HCT116 (cell line): ENCODE measurements around the gene SUPT5H. TPM values are rescaled to one million over a fixed set of nuclear protein-coding genes. Genes with fewer than 3 reads are reported as not detected.

ENCODE experiments used
- ATAC-seq: fragments of 200-7000 bp; cut with Tn5 transposase; 2 replicates; pipeline ENCODE4 v1.9.1; 2020; ENCODE audit warnings: mild to moderate bottlenecking, moderate library complexity
- BruUV-seq: library from RNA; stranded (reverse); fragments of 400-500 nt; replicated peaks from 2 replicates; lab custom pipeline; 2021; lab: Mats Ljungman, UMichigan
- CTCF ChIA-PET: fragments of 300-600 bp; sonication (Branson Sonifier 250); formaldehyde crosslinking; loops from one replicate; lab custom pipeline; 2021; ENCODE audit warnings: antibody characterized with exemption; lab: Charles Lee
- POLR2A ChIA-PET: fragments of 300-600, 350-600 bp; sonication (Branson Sonifier 250); formaldehyde crosslinking; loops from one replicate; lab custom pipeline; 2021; ENCODE audit warnings: antibody characterized with exemption; lab: Charles Lee
- RAD21 ChIA-PET, 2 experiments: fragments of 300-600 bp; sonication (Branson Sonifier 250); formaldehyde crosslinking; loops; one replicate each; lab custom pipeline; 2023; ENCODE audit warnings: low total read pairs in 2 of 2; ENCODE audit not compliant: uncharacterized antibody in 2 of 2, unreplicated experiment in 2 of 2, low non-redundant PET in 1 of 2; lab: Charles Lee
- DNase-seq: peaks from one replicate; pipeline ENCODE4 v3.0.0-alpha.2; 2010; ENCODE audit warnings: low read depth, low spot score
- H2AFZ ChIP-seq: fragments of 200-600 bp; shearing (Covaris generic), sonication (generic); 2 replicates; pipeline ENCODE4 v1.6.1; 2017; ENCODE audit warnings: low read depth, mixed run types, mixed read lengths, antibody characterized with exemption, low read length; ENCODE audit not compliant: poor library complexity, severe bottlenecking
- H3K27ac ChIP-seq: 2 replicates; pipeline ENCODE4 v1.5.1; 2012; ENCODE audit warnings: low read depth, low read length
- H3K27me3 ChIP-seq: fragments of 200-600 bp; sonication (generic); 2 replicates; pipeline ENCODE4 v1.6.1; 2016; ENCODE audit warnings: mixed run types, low read length, mixed read lengths; ENCODE audit not compliant: insufficient read depth
- H3K36me3 ChIP-seq, 2 experiments: fragments of 200-500 bp in 1 of 2; fragments of 200-600 bp in 1 of 2; sonication (Bioruptor generic) in 1 of 2; sonication (generic) in 1 of 2; 2 replicates each; pipeline versions ENCODE4 v1.5.1 to v1.6.1; 2014 to 2016; ENCODE audit warnings: low read length in 2 of 2, inconsistent platforms in 1 of 2, mixed read lengths in 1 of 2, mixed run types in 1 of 2; ENCODE audit not compliant: insufficient read depth in 2 of 2, control insufficient read depth in 1 of 2
- H3K4me1 ChIP-seq, 2 experiments: fragments of 200-600 bp in 1 of 2; sonication (generic) in 1 of 2; 2 replicates each; pipeline versions ENCODE4 v1.5.1 to v1.6.1; 2012 to 2017; ENCODE audit warnings: low read length in 2 of 2, inconsistent platforms in 1 of 2, mild to moderate bottlenecking in 1 of 2, mixed read lengths in 1 of 2, mixed run types in 1 of 2, moderate library complexity in 1 of 2; ENCODE audit not compliant: insufficient read depth in 2 of 2, control insufficient read depth in 1 of 2
- H3K4me2 ChIP-seq: fragments of 200-600 bp; sonication (generic); 2 replicates; pipeline ENCODE4 v1.6.1; 2017; ENCODE audit warnings: mixed run types, low read length, mixed read lengths
- H3K4me3 ChIP-seq, 2 experiments: fragments of 200-600 bp in 1 of 2; sonication (generic) in 1 of 2; replicated peaks in 1 of 2; 2 replicates each; pipeline ENCODE4 v1.5.1; 2011 to 2016; ENCODE audit warnings: low read length in 2 of 2, control low read depth in 1 of 2, low read depth in 1 of 2, mild to moderate bottlenecking in 1 of 2, mixed read lengths in 1 of 2, mixed run types in 1 of 2
- H3K79me2 ChIP-seq: fragments of 200-600 bp; sonication (generic); 2 replicates; pipeline ENCODE4 v1.6.1; 2017; ENCODE audit warnings: mild to moderate bottlenecking, mixed run types, low read length, moderate library complexity, mixed read lengths; ENCODE audit not compliant: insufficient read depth
- H3K9ac ChIP-seq: fragments of 200-600 bp; sonication (generic); 2 replicates; pipeline ENCODE4 v1.6.1; 2016; ENCODE audit warnings: low read length, mixed read lengths
- H3K9me2 ChIP-seq: fragments of 200-600 bp; sonication (generic), shearing (Covaris generic); 2 replicates; pipeline ENCODE4 v1.6.1; 2017; ENCODE audit warnings: mixed run types, mild to moderate bottlenecking, moderate library complexity; ENCODE audit not compliant: insufficient read depth
- H3K9me3 ChIP-seq, 2 experiments: fragments of 200-500 bp in 1 of 2; fragments of 200-600 bp in 1 of 2; sonication (Bioruptor generic) in 1 of 2; sonication (generic) in 1 of 2; 2 replicates each; pipeline ENCODE4 v1.6.1; 2014 to 2017; ENCODE audit warnings: low read length in 2 of 2, mixed read lengths in 2 of 2, inconsistent platforms in 1 of 2, low read depth in 1 of 2, mild to moderate bottlenecking in 1 of 2, mixed run types in 1 of 2, moderate library complexity in 1 of 2; ENCODE audit not compliant: control insufficient read depth in 1 of 2, insufficient read depth in 1 of 2
- H4K20me1 ChIP-seq: fragments of 200-600 bp; sonication (generic), shearing (Covaris generic); 2 replicates; pipeline ENCODE4 v1.6.1; 2017; ENCODE audit warnings: mixed run types, mild to moderate bottlenecking, moderate library complexity; ENCODE audit not compliant: insufficient read depth
- CEBPB ChIP-seq: IDR thresholded peaks from 2 replicates; pipeline ENCODE4 v1.6.1; 2012; ENCODE audit warnings: low read depth
- ELF1 ChIP-seq: IDR thresholded peaks from 2 replicates; pipeline ENCODE4 v1.6.1; 2012; ENCODE audit warnings: low read depth, borderline replicate concordance
- EZH2 ChIP-seq: fragments of 200-600 bp; sonication (generic); IDR thresholded peaks from 2 replicates; pipeline ENCODE4 v1.6.1; 2017; ENCODE audit warnings: antibody characterized with exemption, mixed run types
- EZH2phosphoT487 ChIP-seq: fragments of 200-600 bp; IDR thresholded peaks from 2 replicates; pipeline ENCODE4 v1.6.1; 2018; ENCODE audit warnings: antibody characterized with exemption, borderline replicate concordance
- FOSL1 ChIP-seq: IDR thresholded peaks from 2 replicates; pipeline ENCODE4 v1.6.1; 2012; ENCODE audit warnings: low read depth
- JUND ChIP-seq: IDR thresholded peaks from 2 replicates; pipeline ENCODE4 v1.6.1; 2012
- POLR2AphosphoS5 ChIP-seq: IDR thresholded peaks from 2 replicates; pipeline ENCODE4 v1.6.1; 2011; ENCODE audit warnings: mild to moderate bottlenecking, low read depth, low read length, moderate library complexity
- RAD21 ChIP-seq: IDR thresholded peaks from 2 replicates; pipeline ENCODE4 v1.6.1; 2012; ENCODE audit warnings: low read depth, mild to moderate bottlenecking
- SIN3A ChIP-seq: IDR thresholded peaks from 2 replicates; pipeline ENCODE4 v1.6.1; 2012; ENCODE audit warnings: low read depth
- SP1 ChIP-seq: IDR thresholded peaks from 2 replicates; pipeline ENCODE4 v1.6.1; 2012; ENCODE audit warnings: low read depth
- SRF ChIP-seq: IDR thresholded peaks from 2 replicates; pipeline ENCODE4 v1.6.1; 2012; ENCODE audit warnings: low read depth
- ZFX ChIP-seq: fragments of 450-650 bp; IDR thresholded peaks from 2 replicates; pipeline ENCODE4 v1.6.1; 2017
- ZNF274 ChIP-seq: fragments of 200-500 bp; sonication (Bioruptor generic); IDR thresholded peaks from 2 replicates; pipeline ENCODE4 v1.6.1; 2014; ENCODE audit warnings: mild to moderate bottlenecking, low read depth, low read length, inconsistent platforms
- intact Hi-C: fragments of 100-400 bp; cut with micrococcal nuclease; formaldehyde crosslinking; loops from 2 replicates; pipeline ENCODE4 v1.10.0; 2022
- total RNA-seq: library from RNA; stranded (reverse); gene quantifications from one replicate; pipeline ENCODE4 v1.2.1, GENCODE V29; 2021; ENCODE audit not compliant: unreplicated experiment
- TF ChIP-seq, protein P1 (sequence below): IDR thresholded peaks from 2 replicates; pipeline ENCODE4 v1.6.1; 2011; ENCODE audit warnings: mild to moderate bottlenecking, low read length, moderate library complexity; ENCODE audit not compliant: insufficient replicate concordance; ENCODE audit errors: extremely low read depth
- TF ChIP-seq, protein P2 (sequence below): IDR thresholded peaks from 2 replicates; pipeline ENCODE4 v1.6.1; 2012
- TF ChIP-seq, protein P3 (sequence below): IDR thresholded peaks from 2 replicates; pipeline ENCODE4 v1.6.1; 2012
- TF ChIP-seq, protein P4 (sequence below): IDR thresholded peaks from 2 replicates; pipeline ENCODE4 v1.6.1; 2012; ENCODE audit warnings: low read depth

SUPT5H gene
- total RNA-seq, 1 experiment from 2014 or later: 120 TPM

DNA sequence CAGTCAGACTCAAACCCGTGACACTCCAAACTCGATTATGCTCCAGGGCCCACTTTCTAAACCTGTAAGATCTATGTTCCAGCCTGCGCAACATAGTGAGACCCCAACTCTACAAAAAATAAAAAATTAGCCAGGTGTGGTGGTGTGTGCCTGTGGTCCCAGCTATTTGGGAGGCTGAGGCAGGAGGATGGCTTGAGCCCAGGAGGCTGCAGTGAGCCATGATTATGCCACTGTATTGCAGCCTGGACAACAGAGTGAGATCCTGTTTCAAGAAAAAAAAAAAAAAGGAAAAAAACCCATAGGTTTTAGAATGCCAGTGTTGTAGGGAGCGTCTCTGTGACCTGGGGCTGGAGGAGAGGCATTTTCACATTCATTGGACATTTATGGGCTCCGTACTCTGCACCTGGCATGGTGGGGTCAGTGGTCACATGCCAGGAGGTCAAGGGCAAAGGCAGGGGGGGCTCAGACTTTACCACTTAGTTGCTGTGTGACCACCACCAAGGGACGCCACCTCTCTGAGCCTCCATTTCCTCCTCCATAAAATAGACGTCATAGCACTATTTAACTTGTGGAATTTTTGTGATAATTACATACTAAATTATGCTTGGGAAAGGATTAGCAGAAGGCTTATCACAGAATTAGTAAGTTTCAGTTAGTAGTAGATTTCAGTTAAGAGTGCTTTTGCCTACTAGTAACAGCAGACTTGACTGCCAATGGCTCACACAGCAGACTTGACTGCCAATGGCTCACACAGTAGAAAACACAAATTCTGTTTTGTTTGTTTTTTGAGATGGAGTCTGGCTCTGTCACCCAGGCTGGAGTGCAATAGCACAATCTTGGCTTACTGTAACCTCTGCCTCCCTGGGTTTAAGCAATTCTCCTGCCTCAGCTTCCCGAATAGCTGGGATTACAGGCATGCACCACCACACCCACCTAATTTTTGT lies 75.4 kb downstream of the SUPT5H start:
- ChIA-PET CTCF (no interaction called here), RAD21 (no interaction called here), POLR2A (no interaction called here)
- Histone ChIP-seq H3K27me3 (no peaks in the 10 kb centered on the region), H3K9me3 (no peaks in the 10 kb centered on the region), H3K79me2 (no peaks in the 10 kb centered on the region), H3K4me1 (no peaks in the 10 kb centered on the region), H3K27ac (no peak overlapping the region), H3K9me2 (no peaks in the 10 kb centered on the region), H3K36me3 (no peaks in the 10 kb centered on the region), H3K4me2 (no peak overlapping the region), H2AFZ (no peak overlapping the region), H3K9ac (no peak overlapping the region), H3K4me3 (no peak overlapping the region), H4K20me1 (no peaks in the 10 kb centered on the region)
- intact Hi-C loops: no loop called here
- DNase-seq (no peak), ATAC-seq (no peak)
- no TSS peak for BruUV-seq
- TF ChIP-seq ELF1 (no peak), POLR2AphosphoS5 (no peak), FOSL1 (no peak), EZH2 (no peak), SRF (no peak), ZFX (no peak), EZH2phosphoT487 (no peak), SIN3A (no peak), JUND (no peak), CEBPB (no peak), RAD21 (no peak), SP1 (no peak), ZNF274 (no peak)
- TF ChIP-seq, protein P1, sequence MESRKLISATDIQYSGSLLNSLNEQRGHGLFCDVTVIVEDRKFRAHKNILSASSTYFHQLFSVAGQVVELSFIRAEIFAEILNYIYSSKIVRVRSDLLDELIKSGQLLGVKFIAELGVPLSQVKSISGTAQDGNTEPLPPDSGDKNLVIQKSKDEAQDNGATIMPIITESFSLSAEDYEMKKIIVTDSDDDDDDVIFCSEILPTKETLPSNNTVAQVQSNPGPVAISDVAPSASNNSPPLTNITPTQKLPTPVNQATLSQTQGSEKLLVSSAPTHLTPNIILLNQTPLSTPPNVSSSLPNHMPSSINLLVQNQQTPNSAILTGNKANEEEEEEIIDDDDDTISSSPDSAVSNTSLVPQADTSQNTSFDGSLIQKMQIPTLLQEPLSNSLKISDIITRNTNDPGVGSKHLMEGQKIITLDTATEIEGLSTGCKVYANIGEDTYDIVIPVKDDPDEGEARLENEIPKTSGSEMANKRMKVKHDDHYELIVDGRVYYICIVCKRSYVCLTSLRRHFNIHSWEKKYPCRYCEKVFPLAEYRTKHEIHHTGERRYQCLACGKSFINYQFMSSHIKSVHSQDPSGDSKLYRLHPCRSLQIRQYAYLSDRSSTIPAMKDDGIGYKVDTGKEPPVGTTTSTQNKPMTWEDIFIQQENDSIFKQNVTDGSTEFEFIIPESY: no peak
- TF ChIP-seq, protein P2, sequence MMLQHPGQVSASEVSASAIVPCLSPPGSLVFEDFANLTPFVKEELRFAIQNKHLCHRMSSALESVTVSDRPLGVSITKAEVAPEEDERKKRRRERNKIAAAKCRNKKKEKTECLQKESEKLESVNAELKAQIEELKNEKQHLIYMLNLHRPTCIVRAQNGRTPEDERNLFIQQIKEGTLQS: no peak
- TF ChIP-seq, protein P3, sequence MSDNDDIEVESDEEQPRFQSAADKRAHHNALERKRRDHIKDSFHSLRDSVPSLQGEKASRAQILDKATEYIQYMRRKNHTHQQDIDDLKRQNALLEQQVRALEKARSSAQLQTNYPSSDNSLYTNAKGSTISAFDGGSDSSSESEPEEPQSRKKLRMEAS: no peak
- TF ChIP-seq, protein P4, sequence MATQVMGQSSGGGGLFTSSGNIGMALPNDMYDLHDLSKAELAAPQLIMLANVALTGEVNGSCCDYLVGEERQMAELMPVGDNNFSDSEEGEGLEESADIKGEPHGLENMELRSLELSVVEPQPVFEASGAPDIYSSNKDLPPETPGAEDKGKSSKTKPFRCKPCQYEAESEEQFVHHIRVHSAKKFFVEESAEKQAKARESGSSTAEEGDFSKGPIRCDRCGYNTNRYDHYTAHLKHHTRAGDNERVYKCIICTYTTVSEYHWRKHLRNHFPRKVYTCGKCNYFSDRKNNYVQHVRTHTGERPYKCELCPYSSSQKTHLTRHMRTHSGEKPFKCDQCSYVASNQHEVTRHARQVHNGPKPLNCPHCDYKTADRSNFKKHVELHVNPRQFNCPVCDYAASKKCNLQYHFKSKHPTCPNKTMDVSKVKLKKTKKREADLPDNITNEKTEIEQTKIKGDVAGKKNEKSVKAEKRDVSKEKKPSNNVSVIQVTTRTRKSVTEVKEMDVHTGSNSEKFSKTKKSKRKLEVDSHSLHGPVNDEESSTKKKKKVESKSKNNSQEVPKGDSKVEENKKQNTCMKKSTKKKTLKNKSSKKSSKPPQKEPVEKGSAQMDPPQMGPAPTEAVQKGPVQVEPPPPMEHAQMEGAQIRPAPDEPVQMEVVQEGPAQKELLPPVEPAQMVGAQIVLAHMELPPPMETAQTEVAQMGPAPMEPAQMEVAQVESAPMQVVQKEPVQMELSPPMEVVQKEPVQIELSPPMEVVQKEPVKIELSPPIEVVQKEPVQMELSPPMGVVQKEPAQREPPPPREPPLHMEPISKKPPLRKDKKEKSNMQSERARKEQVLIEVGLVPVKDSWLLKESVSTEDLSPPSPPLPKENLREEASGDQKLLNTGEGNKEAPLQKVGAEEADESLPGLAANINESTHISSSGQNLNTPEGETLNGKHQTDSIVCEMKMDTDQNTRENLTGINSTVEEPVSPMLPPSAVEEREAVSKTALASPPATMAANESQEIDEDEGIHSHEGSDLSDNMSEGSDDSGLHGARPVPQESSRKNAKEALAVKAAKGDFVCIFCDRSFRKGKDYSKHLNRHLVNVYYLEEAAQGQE: no peak
